HG02678 (cell line): Measurements from ENCODE around the gene KIAA1328.

Experiments
- ATAC-seq: cut with Tn5 transposase; IDR thresholded peaks from one replicate; pipeline ENCODE4 v1.9.1; 2021; ENCODE audit warnings: mild to moderate bottlenecking, moderate library complexity; ENCODE audit not compliant: unreplicated experiment

The KIAA1328 gene

DNA sequence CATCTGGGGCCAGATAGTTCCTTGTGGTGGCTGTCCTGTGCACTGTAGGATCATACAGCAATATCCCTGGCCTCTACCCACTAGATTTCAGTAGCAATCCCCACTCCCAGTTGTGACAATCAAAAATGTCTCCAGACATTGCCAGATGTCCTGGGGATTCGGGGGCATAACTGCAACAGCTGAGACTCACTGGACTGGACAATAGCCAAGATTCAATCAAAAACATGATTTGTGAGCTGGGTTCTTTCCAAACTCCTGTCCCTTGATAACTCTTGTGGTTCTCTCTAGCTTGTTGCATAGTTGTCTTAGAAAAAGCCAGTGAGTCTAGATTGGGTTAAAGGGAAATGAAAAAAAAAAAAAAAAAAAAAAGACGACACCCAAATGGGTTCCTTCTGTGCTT lies 443.3 kb downstream of the KIAA1328 start:
- ATAC-seq, result no peak

- ATAC-seq, result no peak
Measured at GRCh38 chr18:37272841-37273240, 443.9 kb downstream of the KIAA1328 start.

- no peak for ATAC-seq
Measured at GRCh38 chr18:37274309-37275236, 445.6 kb downstream of the KIAA1328 start.

DNA sequence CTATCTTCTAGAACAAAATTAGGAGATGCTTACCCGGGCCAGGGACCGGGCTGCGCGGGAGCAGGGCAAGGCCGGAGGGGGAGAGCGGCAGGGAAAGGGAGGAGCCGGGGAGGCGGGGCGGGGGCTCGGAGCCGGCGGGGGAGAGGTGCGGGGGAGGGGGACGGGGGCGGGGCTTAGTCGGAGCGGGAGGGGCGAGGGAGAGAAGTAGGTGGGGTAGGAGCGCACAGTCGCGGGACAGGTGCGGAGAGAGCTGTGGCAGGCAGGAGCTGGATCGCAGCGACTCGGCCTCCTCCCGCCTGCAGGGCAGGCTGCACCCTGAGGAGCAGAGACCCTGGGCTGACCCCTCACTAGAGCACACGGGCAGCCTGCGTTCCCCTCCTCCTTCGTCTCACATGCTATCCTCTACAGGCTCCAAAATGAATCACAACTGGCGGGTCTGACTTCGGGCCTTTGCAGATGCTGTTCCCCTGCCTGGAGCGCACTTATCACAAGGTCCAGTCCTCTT lies 446.4 kb downstream of the KIAA1328 start:
- ATAC-seq, result no peak

GRCh38 chr18:37276111-37276890 lies 447.4 kb downstream of the KIAA1328 start:
- ATAC-seq, result no peak

DNA sequence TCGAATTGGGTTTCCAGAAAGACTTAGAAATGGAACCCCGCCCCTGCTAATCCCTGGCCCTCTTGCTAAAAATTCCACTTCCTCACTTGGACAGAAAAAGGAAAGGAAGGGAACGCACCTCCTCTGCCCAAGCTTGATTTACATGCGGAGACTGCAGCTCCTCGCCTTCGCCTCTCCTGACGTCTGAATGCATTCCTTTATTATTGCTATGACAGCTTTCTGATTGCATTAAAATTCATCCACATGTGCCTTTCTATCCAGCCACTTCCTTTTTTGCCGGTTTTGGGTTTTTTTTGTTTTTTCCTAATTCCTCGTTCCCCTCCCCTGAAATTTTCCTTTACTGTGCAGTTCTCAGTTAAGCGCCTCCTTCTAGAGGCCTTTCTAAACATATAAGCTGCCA lies 448.9 kb downstream of the KIAA1328 start:
- ATAC-seq, result no peak
